ENCODE results near the gene KCTD15.

The KCTD15 gene, protein sequence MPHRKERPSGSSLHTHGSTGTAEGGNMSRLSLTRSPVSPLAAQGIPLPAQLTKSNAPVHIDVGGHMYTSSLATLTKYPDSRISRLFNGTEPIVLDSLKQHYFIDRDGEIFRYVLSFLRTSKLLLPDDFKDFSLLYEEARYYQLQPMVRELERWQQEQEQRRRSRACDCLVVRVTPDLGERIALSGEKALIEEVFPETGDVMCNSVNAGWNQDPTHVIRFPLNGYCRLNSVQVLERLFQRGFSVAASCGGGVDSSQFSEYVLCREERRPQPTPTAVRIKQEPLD

DNA sequence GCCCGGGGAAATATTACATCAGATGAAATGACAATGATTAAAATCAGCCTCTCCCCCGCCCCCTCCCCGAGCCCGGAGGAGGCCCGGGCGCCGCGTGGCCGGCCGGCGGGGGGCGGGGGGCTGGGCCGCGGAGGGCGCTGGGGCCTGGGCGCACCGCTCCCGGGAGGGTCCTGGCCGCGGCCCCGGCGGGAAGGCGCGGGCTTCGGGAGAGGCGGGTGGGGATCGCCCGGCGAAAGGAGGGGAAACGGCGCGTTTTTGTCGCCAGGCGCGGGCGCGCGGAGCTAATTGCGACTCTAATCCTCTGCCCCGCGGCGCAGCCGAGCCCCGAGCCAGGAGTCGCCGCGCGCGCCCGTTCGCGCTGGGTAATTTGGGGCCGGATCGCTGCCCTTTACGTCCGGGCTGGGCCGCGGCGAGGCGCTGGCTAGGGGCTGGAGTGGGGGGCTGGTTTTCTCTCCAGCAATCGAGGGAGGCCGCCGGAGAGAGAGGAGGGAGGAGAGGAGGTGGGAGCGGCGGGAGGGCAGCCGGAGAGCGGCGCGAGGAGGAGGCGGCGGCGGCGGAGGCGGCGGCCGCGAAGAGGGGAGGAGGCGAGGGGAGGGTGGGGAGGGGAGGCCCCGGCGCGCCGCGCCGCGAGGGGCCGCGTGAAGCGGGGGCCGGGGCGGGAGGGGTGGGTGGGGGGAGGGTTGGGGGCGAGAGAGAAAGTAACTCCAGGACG lies at the start of gene KCTD15:
TSS of gene KCTD15 (plus strand) at position 707 of the 712 bp plus-strand sequence. CDS start 3,585 bp downstream, outside the sequence.
- no peak for DNase-seq (ENCODE audit: low read depth in 2 of 2)

DNA sequence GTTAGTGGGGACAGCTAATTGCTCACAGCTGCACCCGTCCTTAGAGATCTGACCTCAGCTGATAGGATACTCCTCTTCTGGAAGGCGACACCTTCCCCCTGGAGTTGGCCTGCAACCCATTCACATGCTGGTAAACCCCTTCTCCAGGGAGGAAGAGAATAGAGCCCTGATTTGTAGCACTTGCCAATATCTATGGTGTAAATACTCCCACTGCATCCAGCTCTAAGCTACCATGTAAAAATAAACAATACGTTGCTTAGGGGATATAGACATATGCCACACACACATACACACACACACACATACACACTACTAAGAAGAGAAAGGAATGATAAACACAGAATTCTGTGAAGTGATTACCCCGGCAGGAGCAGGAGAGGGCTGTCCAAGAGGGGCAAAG lies 49.4 kb upstream of the KCTD15 start:
- no peak for DNase-seq (ENCODE audit: low read depth in 2 of 2)

DNA sequence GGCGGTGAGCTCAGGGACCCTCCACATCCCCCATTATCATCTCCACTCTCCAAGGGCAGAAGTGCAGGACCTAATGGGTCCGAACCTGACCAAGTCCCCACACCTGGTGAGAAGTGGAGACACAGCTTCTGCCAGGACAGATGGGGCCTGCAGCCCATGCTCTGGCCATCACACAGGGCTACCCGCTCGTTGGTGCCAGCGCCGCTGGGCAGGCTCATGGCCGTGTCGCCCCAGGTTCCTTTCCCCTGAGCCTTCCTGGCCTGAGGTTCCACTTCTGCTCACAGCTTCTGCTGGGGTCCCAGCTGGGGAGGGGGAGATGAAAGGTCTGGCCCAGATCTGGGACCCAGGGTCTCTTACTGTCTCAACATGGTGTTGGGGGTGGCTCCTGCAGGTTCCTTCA lies 48.4 kb upstream of the KCTD15 start:
- no peak for DNase-seq (ENCODE audit: low read depth in 2 of 2)

DNA sequence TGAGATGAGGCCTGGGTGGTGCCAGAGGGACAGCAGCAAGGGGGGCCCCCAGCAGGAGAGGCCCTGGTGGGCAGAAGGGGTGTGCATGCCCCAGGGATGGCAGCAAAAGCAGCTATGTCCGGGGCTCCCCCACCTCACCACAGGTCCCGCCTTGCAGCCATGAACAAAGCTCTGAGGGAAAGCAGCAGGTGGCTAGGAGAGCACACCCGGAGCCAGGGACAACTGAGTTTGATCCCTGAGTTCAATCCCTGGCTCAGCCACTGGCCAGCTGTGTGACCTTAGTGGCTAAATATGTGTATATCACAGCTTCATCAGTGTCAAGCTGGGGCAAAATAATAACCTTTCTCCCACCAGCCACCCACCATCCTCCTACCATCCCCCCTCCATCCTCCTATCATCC lies 47.7 kb upstream of the KCTD15 start:
- no peak for DNase-seq (ENCODE audit: low read depth in 2 of 2)

DNA sequence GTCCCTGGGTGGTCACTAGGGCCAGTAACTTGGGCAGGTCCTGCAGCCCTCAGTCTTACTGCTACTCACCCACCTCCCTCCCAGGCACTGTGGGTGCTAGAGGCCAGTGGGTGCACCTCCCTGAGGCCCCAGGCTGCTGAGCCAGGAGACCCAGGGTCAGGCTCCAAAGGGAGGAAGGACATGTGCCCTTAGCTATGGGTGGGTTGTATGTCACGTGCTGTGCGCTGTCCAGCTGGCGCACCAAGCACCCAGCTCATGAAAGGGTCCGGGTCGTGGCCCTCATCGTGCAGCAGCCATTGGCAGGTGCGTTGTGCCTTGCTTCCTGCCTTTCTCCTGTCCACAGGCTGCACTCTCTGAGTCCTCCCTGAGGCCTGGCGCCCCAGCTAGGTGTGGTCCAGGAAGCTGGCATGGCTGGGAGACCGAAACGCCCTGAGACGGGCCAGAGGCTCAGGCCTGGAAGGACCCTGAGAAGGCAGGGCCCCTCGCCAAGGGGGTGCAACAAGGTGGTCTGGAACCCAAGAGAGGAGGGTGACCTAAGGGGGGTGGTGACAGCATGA lies 47.0 kb upstream of the KCTD15 start:
- no peak for DNase-seq (ENCODE audit: low read depth in 2 of 2)

DNA sequence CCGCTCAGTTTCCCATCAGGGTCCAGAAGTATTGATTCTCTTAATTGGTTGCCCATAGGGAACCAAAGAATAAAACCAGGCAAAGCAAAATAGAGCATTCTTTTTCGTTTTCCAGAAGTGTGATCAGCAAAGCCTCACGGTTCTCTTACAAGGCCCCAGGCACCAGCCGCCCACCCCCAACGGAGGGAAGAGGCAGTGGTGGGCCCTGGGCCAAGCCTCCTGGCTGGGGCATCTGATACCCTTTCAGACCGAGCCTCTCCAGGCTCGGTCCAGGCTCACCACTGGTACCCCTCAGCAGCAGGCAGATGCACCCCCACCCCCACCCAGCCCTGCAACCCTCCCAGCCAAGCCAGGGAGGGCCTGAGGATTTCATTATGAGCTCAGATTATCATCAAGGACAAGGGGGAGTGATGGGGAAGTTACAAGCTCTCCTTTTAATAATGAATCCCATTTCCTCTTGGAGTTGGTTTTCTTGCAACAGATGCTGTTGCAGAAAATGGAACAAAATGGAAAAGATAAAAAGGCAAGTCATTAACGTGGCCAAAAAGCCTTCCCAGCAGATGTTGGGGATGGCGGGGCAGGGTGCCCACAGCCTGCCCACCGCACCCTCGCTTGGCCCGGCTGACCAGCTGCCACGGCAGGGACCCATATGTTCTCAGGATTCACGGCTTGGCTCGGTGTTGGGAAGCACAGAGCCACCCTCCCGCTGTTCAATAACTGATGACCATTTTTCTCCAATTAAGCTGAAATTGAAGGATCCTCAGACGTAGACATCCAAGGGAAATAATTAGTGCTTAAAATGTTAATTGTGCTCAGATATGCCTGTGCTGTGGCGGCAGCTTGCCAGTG lies 45.9 kb upstream of the KCTD15 start:
- DNase-seq (ENCODE audit: low read depth in 2 of 2): no peak

DNA sequence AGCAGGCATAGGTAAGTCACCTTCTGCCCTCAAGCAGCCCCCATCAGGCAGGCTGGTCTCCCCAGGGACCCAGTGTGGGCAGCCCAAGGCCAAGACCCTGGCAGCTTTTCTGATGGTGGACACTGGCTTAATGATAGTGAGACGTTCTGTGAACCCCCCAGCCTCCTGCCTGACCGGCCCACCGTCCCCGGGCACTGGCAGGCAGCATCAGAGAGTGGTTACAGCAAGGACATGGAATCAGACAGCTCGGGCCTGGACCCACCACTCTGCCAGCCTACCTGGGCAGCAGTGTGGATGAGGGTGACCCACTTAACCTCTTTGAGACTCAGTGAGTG lies 45.3 kb upstream of the KCTD15 start:
- no peak for DNase-seq (ENCODE audit: low read depth in 2 of 2)

DNA sequence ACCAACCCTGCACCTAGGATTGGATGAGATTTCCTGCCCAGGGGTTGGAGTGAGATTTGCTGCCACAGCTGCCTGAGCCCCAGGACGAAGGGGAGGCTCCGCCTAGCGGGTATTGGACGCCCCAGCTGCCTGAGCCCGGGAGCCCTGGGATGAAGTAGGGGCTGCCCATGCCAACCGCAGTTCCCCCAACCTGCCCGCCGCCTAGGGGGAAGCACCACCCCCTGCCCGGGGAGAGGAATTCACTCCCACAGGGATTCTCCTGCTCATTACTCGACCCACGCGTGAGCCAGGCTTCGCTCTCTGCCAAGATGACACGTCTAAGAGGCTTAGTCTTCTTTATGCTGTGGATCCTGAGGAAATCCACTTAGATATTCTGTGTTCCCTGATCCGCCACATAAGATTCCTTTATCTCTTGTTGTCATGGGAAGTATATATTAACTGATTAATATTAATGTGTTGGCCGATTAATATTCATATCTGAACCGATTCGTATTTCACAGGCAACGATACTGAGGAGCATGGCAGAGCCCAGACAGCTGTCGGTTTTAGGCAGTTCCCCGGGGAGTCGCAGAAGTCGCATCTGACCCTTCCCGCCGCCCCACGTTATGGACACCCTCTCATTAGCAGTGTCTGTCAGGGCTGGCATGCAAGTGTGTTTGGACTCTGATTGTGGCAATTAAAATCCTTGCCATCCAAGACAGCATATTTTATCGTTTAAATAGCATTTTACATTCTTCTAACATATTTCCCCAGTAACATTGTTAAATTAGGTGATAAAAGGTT lies 44.5 kb upstream of the KCTD15 start:
- DNase-seq (ENCODE audit: low read depth in 2 of 2): no peak

DNA sequence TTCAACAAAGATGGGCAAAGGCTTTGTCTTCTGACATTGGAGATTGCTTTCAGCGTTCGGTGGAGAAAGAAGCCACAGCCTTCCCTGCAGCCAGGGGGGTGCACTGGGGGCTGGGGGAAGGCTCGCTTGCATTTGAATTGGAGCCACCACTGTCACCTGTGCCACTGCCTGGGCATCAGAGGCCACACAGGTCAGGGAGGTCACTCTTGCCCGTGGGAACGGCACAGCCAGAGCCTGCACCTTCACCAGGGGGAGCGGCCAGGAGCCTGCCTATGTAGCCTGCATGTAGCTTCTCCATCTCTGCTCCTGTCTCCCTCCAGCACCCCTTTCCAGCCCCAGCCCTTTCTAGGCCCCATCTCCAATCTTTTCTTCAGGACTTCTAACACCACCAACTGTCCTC lies 43.7 kb upstream of the KCTD15 start:
- no peak for DNase-seq (ENCODE audit: low read depth in 2 of 2)

DNA sequence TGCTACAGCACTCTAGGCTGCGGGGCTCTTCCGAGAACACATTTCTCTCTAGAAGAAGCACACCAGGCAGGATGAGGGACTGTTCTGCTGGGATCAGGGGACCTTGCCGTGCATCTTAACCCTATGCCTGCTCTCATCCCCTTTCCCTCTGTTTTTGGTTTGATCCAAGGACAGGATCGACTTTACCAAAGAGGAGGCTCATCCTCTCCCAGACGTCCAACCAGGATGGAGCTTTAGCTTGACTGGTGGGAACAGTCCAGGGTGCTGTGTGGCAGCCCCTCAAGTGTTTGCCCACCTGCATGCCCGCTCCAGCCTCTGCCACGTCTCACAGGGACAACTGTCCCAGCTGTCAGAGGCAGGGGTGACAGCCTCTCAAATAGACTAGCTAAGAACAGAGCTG lies 42.3 kb upstream of the KCTD15 start:
- DNase-seq (ENCODE audit: low read depth in 2 of 2): no peak

DNA sequence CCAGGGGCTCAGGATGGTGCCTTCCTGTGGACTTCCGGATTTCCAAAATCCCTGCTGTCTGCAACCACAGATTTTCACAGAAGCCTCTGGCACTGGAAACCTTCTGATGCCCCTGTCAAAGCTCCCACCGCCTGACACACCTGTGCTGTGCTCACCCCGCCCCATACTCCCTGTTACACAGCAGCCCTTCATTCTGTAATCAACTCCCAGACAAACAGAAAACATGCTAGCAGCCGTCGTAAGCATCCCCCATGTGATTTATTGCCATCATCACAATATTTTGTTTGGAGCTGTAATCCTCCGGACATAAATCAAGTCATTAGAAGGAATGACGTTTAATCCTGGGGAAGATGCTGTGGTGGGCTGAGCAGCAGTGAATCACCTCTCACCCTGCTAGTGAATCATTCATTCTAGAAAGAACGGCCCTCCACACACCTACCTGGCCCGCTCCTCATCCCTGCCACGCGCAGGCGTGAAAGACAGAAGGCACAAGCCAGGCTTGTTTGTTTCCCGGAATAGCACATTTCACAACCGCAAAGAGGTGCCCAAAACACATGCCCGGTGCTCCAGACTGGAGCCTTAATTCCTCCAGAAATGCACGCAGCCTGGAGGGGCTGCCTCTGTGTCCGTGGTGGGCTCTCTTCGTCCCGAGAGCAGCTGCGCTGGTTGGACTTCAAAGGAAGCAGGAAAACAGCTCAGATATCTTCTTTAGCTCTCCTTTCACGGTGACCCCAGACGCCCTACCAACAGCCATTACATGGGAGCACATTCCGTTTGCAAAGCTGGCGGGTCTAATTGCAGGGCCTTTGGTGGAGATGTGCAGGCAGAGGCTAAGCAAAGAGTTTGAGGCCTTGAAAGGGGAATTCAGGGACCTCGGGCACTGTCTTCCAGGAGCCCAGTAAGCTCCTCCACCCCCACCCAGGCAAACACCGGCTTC lies 41.3 kb upstream of the KCTD15 start:
- DNase-seq (ENCODE audit: low read depth in 2 of 2): no peak

DNA sequence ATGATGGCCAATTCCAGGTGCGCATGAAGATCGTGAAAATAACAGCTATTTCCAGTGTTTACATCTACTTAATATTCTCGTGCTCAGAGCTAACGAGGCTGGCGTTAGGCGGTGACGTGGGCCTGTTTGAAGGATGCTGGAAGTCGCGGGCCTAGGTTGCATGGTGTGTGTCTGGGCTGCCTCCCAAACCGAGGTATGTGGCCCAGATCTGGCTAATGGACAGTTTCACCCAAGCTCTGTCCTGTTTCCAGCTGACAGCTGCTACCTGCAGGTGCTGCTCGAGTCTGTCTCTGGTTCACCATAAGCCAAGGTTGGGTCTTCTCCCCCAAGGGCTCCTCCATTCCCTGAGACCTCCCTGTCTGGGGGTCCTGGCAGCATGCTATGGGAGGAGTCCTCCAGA lies 40.5 kb upstream of the KCTD15 start:
- DNase-seq (ENCODE audit: low read depth in 2 of 2): no peak

DNA sequence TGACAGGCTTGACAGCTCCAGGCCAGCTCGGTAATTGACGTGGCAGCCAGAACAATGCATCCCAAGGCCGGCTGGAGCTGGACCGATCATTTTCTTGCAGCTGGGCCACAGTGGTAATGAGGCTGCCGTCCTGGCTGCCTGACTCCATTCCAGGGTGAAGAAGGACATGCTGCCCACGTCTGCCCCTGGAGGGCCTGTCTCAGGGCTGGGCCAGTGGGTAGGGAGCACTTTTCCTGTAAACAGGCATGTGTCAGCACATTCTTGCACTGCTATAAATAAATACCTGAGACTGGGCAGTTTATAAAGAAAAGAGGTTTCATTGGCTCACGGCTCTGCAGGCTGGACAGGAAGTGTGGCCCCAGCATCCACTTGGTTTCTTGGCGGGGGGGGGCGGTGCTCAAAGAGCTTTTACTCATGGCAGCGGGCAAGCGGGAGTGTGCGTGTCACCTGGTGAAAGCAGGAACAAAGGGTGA lies 38.1 kb upstream of the KCTD15 start:
- no peak for DNase-seq (ENCODE audit: low read depth in 2 of 2)

DNA sequence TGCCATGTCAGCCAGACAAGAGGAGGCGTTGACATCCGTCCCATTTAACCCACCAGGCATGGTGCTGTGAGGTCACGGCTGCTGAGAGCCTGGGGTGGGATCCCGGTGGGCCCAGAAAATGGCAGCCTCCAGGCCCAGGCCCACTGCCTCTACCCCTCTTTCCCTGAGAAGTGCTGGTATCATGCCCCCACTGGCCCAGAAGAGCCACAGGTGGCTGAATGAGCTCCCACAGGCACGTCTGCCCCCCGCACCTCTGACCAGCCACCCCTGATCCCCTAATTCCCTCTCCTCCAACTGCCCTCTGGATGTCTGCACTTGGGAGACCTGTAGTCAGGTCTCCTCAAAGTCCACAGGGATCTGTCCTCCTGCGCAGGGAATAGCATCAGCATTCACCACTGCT lies 37.3 kb upstream of the KCTD15 start:
- DNase-seq (ENCODE audit: low read depth in 2 of 2): no peak

DNA sequence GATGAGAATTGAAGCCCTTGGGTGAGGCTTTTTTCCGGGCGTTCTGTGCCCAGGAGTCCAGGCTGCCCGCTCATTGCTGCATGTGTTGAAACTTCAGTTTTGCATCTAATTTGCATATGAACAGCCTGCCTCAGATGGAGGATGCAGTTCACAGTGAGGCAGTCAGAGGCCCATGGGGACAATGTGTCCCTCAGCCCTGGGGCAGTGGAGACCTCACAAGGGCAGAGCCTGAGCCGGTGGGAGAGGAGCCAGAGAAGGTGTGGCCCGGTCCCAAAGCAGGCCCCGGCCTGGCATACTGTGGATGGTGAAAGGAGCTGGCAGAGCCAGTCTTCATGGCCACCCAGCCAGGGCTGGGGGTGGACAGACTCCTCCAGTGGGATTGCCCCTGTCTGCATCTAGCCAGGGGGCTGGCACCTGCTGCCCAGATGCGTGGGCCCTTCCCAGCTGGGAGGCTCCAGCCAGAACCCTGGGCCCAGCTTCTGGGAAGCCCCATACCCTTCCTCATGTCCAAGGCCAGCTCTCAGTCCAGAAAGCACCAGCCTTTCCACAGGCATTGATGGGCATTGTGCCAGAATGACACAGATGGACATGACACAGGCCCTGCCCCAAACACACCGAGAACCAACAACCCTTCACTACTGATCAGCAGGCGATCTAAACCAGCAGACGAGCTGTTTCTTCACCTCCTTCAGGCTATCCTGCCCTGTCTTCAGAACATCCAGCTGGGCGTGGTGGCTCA lies 32.9 kb upstream of the KCTD15 start:
- DNase-seq (ENCODE audit: low read depth in 2 of 2): no peak

DNA sequence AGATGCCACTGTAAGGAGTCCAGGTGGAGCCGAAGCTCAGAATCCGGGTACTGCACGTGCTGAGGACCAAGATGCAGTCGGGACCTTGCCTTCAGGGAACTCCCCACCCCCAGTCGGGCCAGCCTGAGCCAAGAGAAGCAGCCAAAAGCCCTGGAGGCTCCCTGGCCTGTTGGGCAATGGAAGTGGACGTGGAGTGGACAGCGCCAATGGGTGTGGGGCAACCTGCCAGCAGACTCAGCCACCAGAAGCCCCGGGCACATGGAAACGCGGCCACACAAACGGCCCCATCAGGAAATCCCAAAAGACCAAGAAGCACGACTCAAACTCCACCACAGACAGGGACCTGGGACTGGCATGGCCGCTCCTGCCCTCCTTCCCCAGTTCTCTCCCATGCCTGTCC lies 30.0 kb upstream of the KCTD15 start:
- DNase-seq (ENCODE audit: low read depth in 2 of 2): no peak

DNA sequence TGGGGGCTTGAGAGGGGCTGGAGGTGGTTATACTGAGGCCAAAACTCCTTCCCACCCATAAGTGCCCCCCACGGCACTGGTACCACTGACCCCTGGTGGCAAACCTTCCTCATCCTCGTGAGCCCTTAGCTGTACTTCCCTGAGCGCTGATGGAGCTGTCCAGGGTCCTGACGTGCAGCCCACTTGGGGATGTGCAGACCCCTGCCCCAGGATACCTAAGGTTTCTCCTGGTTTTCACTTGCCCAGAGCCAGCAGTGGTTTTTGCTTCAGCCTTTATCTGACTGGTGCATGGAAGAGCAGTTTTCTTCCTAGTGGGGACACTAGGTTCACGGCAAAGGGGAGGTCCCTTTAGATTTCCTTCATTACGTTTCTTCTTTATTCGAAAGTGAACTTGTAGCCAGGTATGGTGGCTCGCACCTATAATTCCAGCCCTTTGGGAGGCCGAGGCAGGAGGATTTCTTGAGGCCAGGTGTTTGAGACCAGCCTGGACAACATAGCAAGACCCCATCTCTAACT lies 28.7 kb upstream of the KCTD15 start:
- no peak for DNase-seq (ENCODE audit: low read depth in 2 of 2)

DNA sequence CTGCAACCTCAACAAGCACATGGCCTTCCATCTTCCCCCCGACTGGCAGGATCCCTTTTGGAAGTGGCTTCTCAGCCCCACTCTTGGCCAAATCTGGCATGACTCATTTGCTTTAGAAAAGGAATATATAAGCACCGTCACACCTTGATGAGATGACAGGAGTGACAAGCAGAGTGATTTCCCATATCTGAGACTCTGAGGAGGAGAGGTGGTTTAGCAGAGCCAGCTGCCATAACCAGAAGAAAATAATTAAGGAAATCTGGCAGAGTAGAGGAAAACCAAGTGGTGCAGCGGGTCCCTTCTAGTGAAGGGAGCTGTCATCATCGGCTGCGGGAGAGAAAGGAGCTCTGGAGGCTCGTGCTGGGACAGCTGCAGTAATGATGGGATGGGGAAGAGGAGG lies 27.5 kb upstream of the KCTD15 start:
- no peak for DNase-seq (ENCODE audit: low read depth in 2 of 2)

DNA sequence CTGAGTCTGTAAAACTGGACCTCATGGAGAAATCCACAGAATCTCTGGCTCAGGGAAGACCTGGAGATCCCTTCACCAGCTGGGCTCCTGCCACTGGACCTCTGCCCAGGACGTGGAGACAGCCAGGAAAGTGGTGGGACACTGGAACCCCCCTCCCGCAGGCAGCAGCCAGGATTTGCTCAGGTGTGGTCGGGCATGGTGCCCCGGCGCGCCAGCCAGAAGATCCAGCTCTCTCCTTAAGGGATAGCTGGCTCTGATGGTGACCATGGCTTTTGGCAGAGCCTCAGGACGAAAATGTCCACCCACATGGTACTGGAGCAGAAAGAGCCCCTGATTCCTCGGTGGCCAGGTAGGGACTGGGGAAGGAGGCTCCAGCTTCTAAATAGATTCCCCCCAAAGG lies 26.6 kb upstream of the KCTD15 start:
- no peak for DNase-seq (ENCODE audit: low read depth in 2 of 2)

Measured in stimulated activated CD8-positive, alpha-beta memory T cell treated with anti-CD3 and anti-CD28 coated beads, Interleukin-2, amount 100 ng/mL, for 48 hours (primary cell).